MM.1S (cell line): Measurements from ENCODE around the gene SPECC1L.

Experiments
- DNase-seq: peaks from one replicate; pipeline ENCODE4 v3.0.0-alpha.2; 2015
- H2AFZ ChIP-seq: fragments of 300-600 bp; sonication (generic); 2 replicates; pipeline ENCODE4 v1.6.0; 2016; ENCODE audit warnings: antibody characterized with exemption, low read length
- H3F3A ChIP-seq: fragments of 300-600 bp; sonication (generic); 2 replicates; pipeline ENCODE4 v1.6.1; 2016; ENCODE audit warnings: mild to moderate bottlenecking, antibody characterized with exemption, low read length, moderate library complexity, mixed read lengths; ENCODE audit not compliant: insufficient read depth
- H3K27ac ChIP-seq: fragments of 300-600 bp; sonication (generic); 2 replicates; pipeline ENCODE4 v1.5.1; 2016; ENCODE audit warnings: mild to moderate bottlenecking, low read length
- H3K27me3 ChIP-seq: fragments of 300-600 bp; sonication (generic); replicated peaks from 2 replicates; pipeline ENCODE4 v1.6.0; 2016; ENCODE audit warnings: low read length; ENCODE audit not compliant: insufficient read depth
- H3K36me3 ChIP-seq: fragments of 300-600 bp; sonication (generic); replicated peaks from 2 replicates; pipeline ENCODE4 v1.6.1; 2016; ENCODE audit warnings: mild to moderate bottlenecking, low read length, mixed read lengths; ENCODE audit not compliant: insufficient read depth
- H3K4me1 ChIP-seq: fragments of 300-600 bp; sonication (generic); 2 replicates; pipeline ENCODE4 v1.6.1; 2016; ENCODE audit warnings: low read length, mixed read lengths
- H3K4me2 ChIP-seq: fragments of 300-600 bp; sonication (generic); 2 replicates; pipeline ENCODE4 v1.6.0; 2016; ENCODE audit warnings: low read depth, low read length
- H3K4me3 ChIP-seq: fragments of 300-600 bp; sonication (generic); 2 replicates; pipeline ENCODE4 v1.5.1; 2016; ENCODE audit warnings: low read length, mixed read lengths
- H3K79me2 ChIP-seq: fragments of 300-600 bp; sonication (generic); 2 replicates; pipeline ENCODE4 v1.6.1; 2016; ENCODE audit warnings: mixed run types, low read length, mixed read lengths
- H3K9ac ChIP-seq: fragments of 300-600 bp; sonication (generic); 2 replicates; pipeline ENCODE4 v1.6.1; 2016; ENCODE audit warnings: low read length, mixed read lengths
- H3K9me2 ChIP-seq: fragments of 300-600 bp; sonication (generic); replicated peaks from 2 replicates; pipeline ENCODE4 v1.6.1; 2016; ENCODE audit warnings: mild to moderate bottlenecking, low read length, mixed read lengths; ENCODE audit not compliant: insufficient read depth
- H3K9me3 ChIP-seq: fragments of 300-600 bp; sonication (generic); replicated peaks from 2 replicates; pipeline ENCODE4 v1.6.1; 2016; ENCODE audit warnings: mild to moderate bottlenecking, low read length, mixed read lengths; ENCODE audit not compliant: insufficient read depth
- H4K20me1 ChIP-seq: fragments of 300-600 bp; sonication (generic); 2 replicates; pipeline ENCODE4 v1.6.1; 2016; ENCODE audit warnings: mild to moderate bottlenecking, low read length, moderate library complexity, mixed read lengths; ENCODE audit not compliant: insufficient read depth
- CTCF ChIP-seq: fragments of 300-600 bp; sonication (generic); IDR thresholded peaks from 2 replicates; pipeline ENCODE4 v1.5.1; 2016; ENCODE audit warnings: antibody characterized with exemption, low read length, mixed read lengths
- EZH2 ChIP-seq: fragments of 300-600 bp; sonication (generic); optimal IDR thresholded peaks from 2 replicates; pipeline ENCODE3; 2017; ENCODE audit warnings: low read depth, mild to moderate bottlenecking, antibody characterized with exemption, low read length, mixed read lengths
- EZH2phosphoT487 ChIP-seq: fragments of 300-600 bp; sonication (generic); IDR thresholded peaks from 2 replicates; pipeline ENCODE4 v1.6.1; 2018; ENCODE audit warnings: antibody characterized with exemption, low read length

SPECC1L gene

GRCh38 chr22:24337894-24338645 is 67.4 kb downstream of the SPECC1L start:
- H3K4me1 ChIP-seq = no peaks in the 10 kb centered on the region
- no peaks in the 10 kb centered on the region for H3K27me3 ChIP-seq
- H3K27ac ChIP-seq = no peak overlapping the region
- H3K4me2 ChIP-seq = no peak overlapping the region
- no peak overlapping the region for H2AFZ ChIP-seq
- H3K9me3 ChIP-seq = no peaks in the 10 kb centered on the region
- no peak for TF ChIP-seq CTCF
- no peak for TF ChIP-seq EZH2phosphoT487
- no peak for TF ChIP-seq EZH2
- H3F3A ChIP-seq = no peaks in the 10 kb centered on the region
- no peak overlapping the region for H3K4me3 ChIP-seq
- no peak overlapping the region for H3K9ac ChIP-seq
- no peak for DNase-seq
- no peaks in the 10 kb centered on the region for H3K9me2 ChIP-seq
- no peaks in the 10 kb centered on the region; the same call in 1 of the 2 replicates for H3K36me3 ChIP-seq
- H3K79me2 ChIP-seq = no peaks in the 10 kb centered on the region
- no peaks in the 10 kb centered on the region for H4K20me1 ChIP-seq

- Histone ChIP-seq H3K27me3 (no peaks in the 10 kb centered on the region), H3K79me2 (no peaks in the 10 kb centered on the region), H3K9ac (no peak overlapping the region), H4K20me1 (no peaks in the 10 kb centered on the region), H2AFZ (no peak overlapping the region), H3K27ac (no peak overlapping the region), H3K4me3 (no peak overlapping the region), H3K9me3 (no peaks in the 10 kb centered on the region), H3F3A (no peaks in the 10 kb centered on the region), H3K36me3 (no peaks in the 10 kb centered on the region; the same call in 1 of the 2 replicates), H3K4me1 (no peaks in the 10 kb centered on the region), H3K4me2 (no peak overlapping the region), H3K9me2 (no peaks in the 10 kb centered on the region)
- no peak for DNase-seq
- TF ChIP-seq CTCF = no peak
- no peak for TF ChIP-seq EZH2
- no peak for TF ChIP-seq EZH2phosphoT487
These were observed 68.3 kb downstream of the SPECC1L start for GRCh38 chr22:24338726-24339451.

DNA sequence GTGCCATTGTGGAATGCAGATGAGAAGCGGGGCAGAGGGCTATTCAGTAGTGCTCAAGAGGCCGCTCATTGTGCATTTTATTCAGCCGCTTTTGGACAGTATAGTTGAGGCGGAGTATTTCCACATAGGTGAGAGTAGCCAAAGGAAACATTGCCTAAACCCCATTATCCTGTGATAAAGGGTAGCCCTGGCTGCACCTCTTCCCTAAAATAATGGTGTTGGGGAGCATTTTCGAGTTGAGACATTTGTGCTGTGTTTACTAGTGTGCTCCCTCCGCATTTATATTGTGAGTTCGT is 68.8 kb downstream of the SPECC1L start:
- Histone ChIP-seq H3K36me3 (no peaks in the 10 kb centered on the region; the same call in 1 of the 2 replicates), H3K9me2 (no peaks in the 10 kb centered on the region), H3K4me1 (no peaks in the 10 kb centered on the region), H3K27ac (no peak overlapping the region), H2AFZ (no peak overlapping the region), H3K4me3 (no peak overlapping the region), H4K20me1 (no peaks in the 10 kb centered on the region), H3K4me2 (no peak overlapping the region), H3F3A (no peaks in the 10 kb centered on the region), H3K27me3 (no peaks in the 10 kb centered on the region), H3K9me3 (no peaks in the 10 kb centered on the region), H3K9ac (no peak overlapping the region), H3K79me2 (no peaks in the 10 kb centered on the region)
- DNase-seq = no peak
- no peak for TF ChIP-seq EZH2
- no peak for TF ChIP-seq EZH2phosphoT487
- no peak for TF ChIP-seq CTCF
